ENCODE data around the gene C1orf94. TPM values are rescaled to one million over a fixed set of nuclear protein-coding genes. Genes with fewer than 3 reads are reported as not detected.

C1orf94 gene
- total RNA-seq, 1 donor = not detected

DNA sequence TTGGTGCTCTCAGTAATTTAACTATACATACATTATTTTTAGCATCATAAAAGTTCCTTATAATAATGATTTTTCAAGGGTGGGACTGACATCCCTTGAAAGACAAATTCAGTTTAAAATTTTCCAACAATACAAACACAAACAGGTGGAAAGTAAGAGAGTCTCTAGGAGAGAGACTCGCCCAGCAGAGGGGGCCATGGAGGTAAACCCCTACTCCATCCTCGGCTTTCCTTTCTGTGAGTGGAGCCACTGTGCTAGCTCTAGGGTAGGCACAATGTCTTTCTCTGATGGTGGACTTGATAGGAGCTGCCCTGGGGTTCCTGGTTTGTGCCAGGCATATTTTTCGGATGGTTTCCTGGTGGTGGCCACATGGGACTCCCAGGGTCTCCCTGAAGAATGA, 20.0 kb upstream of the C1orf94 start:
- no peak overlapping the region for H3K27ac ChIP-seq (ENCODE audit: low read depth, low read length)
- H3K4me1 ChIP-seq (ENCODE audit: insufficient read depth, low read length) = no peaks in the 10 kb centered on the region
- TF ChIP-seq, protein P1, sequence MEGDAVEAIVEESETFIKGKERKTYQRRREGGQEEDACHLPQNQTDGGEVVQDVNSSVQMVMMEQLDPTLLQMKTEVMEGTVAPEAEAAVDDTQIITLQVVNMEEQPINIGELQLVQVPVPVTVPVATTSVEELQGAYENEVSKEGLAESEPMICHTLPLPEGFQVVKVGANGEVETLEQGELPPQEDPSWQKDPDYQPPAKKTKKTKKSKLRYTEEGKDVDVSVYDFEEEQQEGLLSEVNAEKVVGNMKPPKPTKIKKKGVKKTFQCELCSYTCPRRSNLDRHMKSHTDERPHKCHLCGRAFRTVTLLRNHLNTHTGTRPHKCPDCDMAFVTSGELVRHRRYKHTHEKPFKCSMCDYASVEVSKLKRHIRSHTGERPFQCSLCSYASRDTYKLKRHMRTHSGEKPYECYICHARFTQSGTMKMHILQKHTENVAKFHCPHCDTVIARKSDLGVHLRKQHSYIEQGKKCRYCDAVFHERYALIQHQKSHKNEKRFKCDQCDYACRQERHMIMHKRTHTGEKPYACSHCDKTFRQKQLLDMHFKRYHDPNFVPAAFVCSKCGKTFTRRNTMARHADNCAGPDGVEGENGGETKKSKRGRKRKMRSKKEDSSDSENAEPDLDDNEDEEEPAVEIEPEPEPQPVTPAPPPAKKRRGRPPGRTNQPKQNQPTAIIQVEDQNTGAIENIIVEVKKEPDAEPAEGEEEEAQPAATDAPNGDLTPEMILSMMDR (IDR thresholded peaks at IDR 0.05; ENCODE audit: extremely low read depth, low read depth, low read length) = no peak
- no peak overlapping the region for H3K4me3 ChIP-seq (ENCODE audit: insufficient read depth, low read length)
- no peak overlapping the region for H2AFZ ChIP-seq (ENCODE audit: low read length)
- H3K27me3 ChIP-seq (ENCODE audit: insufficient read depth, low read length) = no peaks in the 10 kb centered on the region
- H4K20me1 ChIP-seq (ENCODE audit: insufficient read depth, low read length) = no peaks in the 10 kb centered on the region
- H3K36me3 ChIP-seq (ENCODE audit: insufficient read depth, low read length) = no peaks in the 10 kb centered on the region
- no peak for DNase-seq (ENCODE audit: insufficient read length, low spot score, missing footprints)
- no peaks in the 10 kb centered on the region for H3K9me3 ChIP-seq (ENCODE audit: low read depth, low read length)
- no peak overlapping the region for H3K4me2 ChIP-seq (ENCODE audit: insufficient read depth, low read length)
- H3K79me2 ChIP-seq (ENCODE audit: insufficient read depth, low read length) = no peaks in the 10 kb centered on the region

- H3K27ac ChIP-seq (ENCODE audit: low read depth, low read length) = no peak overlapping the region
Measured at GRCh38 chr1:34162852-34163766, 13.6 kb upstream of the C1orf94 start.

GRCh38 chr1:34163792-34164731, 12.6 kb upstream of the C1orf94 start:
- H3K79me2 ChIP-seq (ENCODE audit: insufficient read depth, low read length) = no peaks in the 10 kb centered on the region
- H3K36me3 ChIP-seq (ENCODE audit: insufficient read depth, low read length) = no peaks in the 10 kb centered on the region
- peaks cover 12% of the 10 kb centered on the region for H3K4me1 ChIP-seq (ENCODE audit: insufficient read depth, low read length)
- TF ChIP-seq, protein P1 (IDR thresholded peaks at IDR 0.05; ENCODE audit: extremely low read depth, low read depth, low read length) = no peak
- H3K9me3 ChIP-seq (ENCODE audit: low read depth, low read length) = no peaks in the 10 kb centered on the region
- H4K20me1 ChIP-seq (ENCODE audit: insufficient read depth, low read length) = no peaks in the 10 kb centered on the region
- peak overlapping the region; percentile 58 for H3K4me3 ChIP-seq (ENCODE audit: insufficient read depth, low read length)
- peaks cover 31% of the 10 kb centered on the region for H3K27me3 ChIP-seq (ENCODE audit: insufficient read depth, low read length)
- peak overlapping the region; percentile 78 for H3K4me2 ChIP-seq (ENCODE audit: insufficient read depth, low read length)
- no peak overlapping the region for H3K27ac ChIP-seq (ENCODE audit: low read depth, low read length)
- H2AFZ ChIP-seq (ENCODE audit: low read length) = no peak overlapping the region
- no peak for DNase-seq (ENCODE audit: insufficient read length, low spot score, missing footprints)

More at GRCh38 chr1:34162852-34163766, 13.6 kb upstream of the C1orf94 start:
- Histone ChIP-seq H3K9me3 (ENCODE audit: low read depth, low read length) (no peaks in the 10 kb centered on the region), H2AFZ (ENCODE audit: low read length) (peak overlapping the region; percentile 68), H3K4me2 (ENCODE audit: insufficient read depth, low read length) (peak overlapping the region; percentile 78), H3K79me2 (ENCODE audit: insufficient read depth, low read length) (no peaks in the 10 kb centered on the region), H4K20me1 (ENCODE audit: insufficient read depth, low read length) (no peaks in the 10 kb centered on the region), H3K36me3 (ENCODE audit: insufficient read depth, low read length) (no peaks in the 10 kb centered on the region), H3K27me3 (ENCODE audit: insufficient read depth, low read length) (peaks cover 31% of the 10 kb centered on the region), H3K4me3 (ENCODE audit: insufficient read depth, low read length) (peak overlapping the region; percentile 58), H3K4me1 (ENCODE audit: insufficient read depth, low read length) (peaks cover 12% of the 10 kb centered on the region)
- peak; percentile 93 for DNase-seq (ENCODE audit: insufficient read length, low spot score, missing footprints)
- TF ChIP-seq, protein P1 (IDR thresholded peaks at IDR 0.05; ENCODE audit: extremely low read depth, low read depth, low read length) = peak; percentile 50
